Activated CD8-positive, alpha-beta memory T cell treated with anti-CD3 and anti-CD28 coated beads for 24 hours (primary cell): ENCODE data around the gene NFRKB.
"Not testable (repeated sequence)": the region's sequence is repeated elsewhere in the genome, so short reads cannot be mapped to it uniquely, and the experiment has no call there.

Experiments used
- DNase-seq: peaks from one replicate; pipeline ENCODE4 v3.0.0-alpha.2; 2020

Gene NFRKB

GRCh38 chr11:129888451-129888850 is 6.9 kb downstream of the NFRKB start:
- DNase-seq, result no peak

- no peak for DNase-seq
These were observed 10.0 kb downstream of the NFRKB start for GRCh38 chr11:129885381-129885780.

GRCh38 chr11:129884581-129884980 is 10.8 kb downstream of the NFRKB start:
- no peak for DNase-seq

GRCh38 chr11:129881570-129882170 is 13.7 kb downstream of the NFRKB start:
- peak; percentile 67 for DNase-seq

GRCh38 chr11:129880311-129880710 is 15.1 kb downstream of the NFRKB start:
- no peak for DNase-seq

GRCh38 chr11:129871914-129872313 is 23.5 kb downstream of the NFRKB start:
- DNase-seq, result no peak

GRCh38 chr11:129868626-129869025 is 26.8 kb downstream of the NFRKB start:
- not testable (repeated sequence) for DNase-seq

- DNase-seq, result peak; percentile 7
These were observed 29.1 kb downstream of the NFRKB start for GRCh38 chr11:129866311-129866710.

GRCh38 chr11:129865701-129866100 is 29.7 kb downstream of the NFRKB start:
- DNase-seq, result peak; percentile 41

GRCh38 chr11:129864811-129865210 is 30.6 kb downstream of the NFRKB start:
- DNase-seq, result peak; percentile 43

GRCh38 chr11:129861702-129862522 is 33.5 kb downstream of the NFRKB start:
- DNase-seq, result peak; percentile 43

GRCh38 chr11:129856036-129856435 is 39.3 kb downstream of the NFRKB start:
- peak; percentile 17 for DNase-seq

GRCh38 chr11:129855086-129855485 is 40.3 kb downstream of the NFRKB start:
- peak; percentile 47 for DNase-seq

- no peak for DNase-seq
These were observed 41.1 kb downstream of the NFRKB start for GRCh38 chr11:129854232-129854805.

GRCh38 chr11:129853518-129854231 is 41.7 kb downstream of the NFRKB start:
- DNase-seq, result peak; percentile 55

- no peak for DNase-seq
These were observed 43.1 kb downstream of the NFRKB start for GRCh38 chr11:129852125-129852740.

GRCh38 chr11:129849447-129850130 is 45.8 kb downstream of the NFRKB start:
- DNase-seq, result no peak

- not testable (repeated sequence) for DNase-seq
These were observed 48.0 kb downstream of the NFRKB start for GRCh38 chr11:129847361-129847760.

GRCh38 chr11:129846508-129847335 is 48.7 kb downstream of the NFRKB start:
- DNase-seq, result no peak
